SK-N-SH (cell line): ENCODE data around the gene TTC39C. TPM values are rescaled to one million over a fixed set of nuclear protein-coding genes. Genes with fewer than 3 reads are reported as not detected.
A peak's percentile ranks its signal among the peaks of the same experiment; 100 is the strongest.
"Not testable (repeated sequence)": the region's sequence is repeated elsewhere in the genome, so short reads cannot be mapped to it uniquely, and the experiment has no call there.

Experiments
- CTCF ChIA-PET: fragments of 300-600, 350-600 bp; formaldehyde crosslinking; extraction: SDS; loops from one replicate; lab custom pipeline; 2021; lab: Yijun Ruan, JAX
- POLR2A ChIA-PET: fragments of 350-600 bp; sonication (Branson Sonifier 250); formaldehyde crosslinking; extraction: SDS; loops from one replicate; lab custom pipeline; 2020; ENCODE audit warnings: antibody characterized with exemption, inconsistent platforms; lab: Yijun Ruan, JAX
- DNase-seq: peaks from one replicate; pipeline ENCODE4 v3.0.0; 2012
- H2AFZ ChIP-seq: fragments of 200-600 bp; sonication (generic); 2 replicates; pipeline ENCODE4 v1.8.1; 2016; ENCODE audit warnings: antibody characterized with exemption, mild to moderate bottlenecking, low read depth
- H3F3A ChIP-seq: fragments of 200-600 bp; sonication (generic); replicated peaks from 2 replicates; pipeline ENCODE3; 2016; ENCODE audit warnings: antibody characterized with exemption, mild to moderate bottlenecking; ENCODE audit not compliant: insufficient read depth
- H3K27ac ChIP-seq, 2 experiments: fragments of 200-500 bp in 1 of 2; fragments of 200-600 bp in 1 of 2; sonication (Bioruptor generic) in 1 of 2; sonication (generic), shearing (Covaris generic) in 1 of 2; 2 replicates each; pipeline versions ENCODE4 v1.5.1 to v1.6.1; 2014 to 2016; ENCODE audit warnings: low read depth in 2 of 2, inconsistent platforms in 1 of 2, low read length in 1 of 2, mild to moderate bottlenecking in 1 of 2, mixed read lengths in 1 of 2
- H3K27me3 ChIP-seq: fragments of 200-600 bp; sonication (generic), shearing (Covaris generic); 2 replicates; pipeline ENCODE4 v1.6.1; 2016; ENCODE audit warnings: mixed run types; ENCODE audit not compliant: insufficient read depth
- H3K36me3 ChIP-seq, 2 experiments: fragments of 200-500 bp in 1 of 2; fragments of 200-600 bp in 1 of 2; sonication (Bioruptor generic) in 1 of 2; sonication (generic) in 1 of 2; replicated peaks in 1 of 2; 2 replicates each; pipeline versions ENCODE3 to v1.5.1; 2014 to 2016; ENCODE audit warnings: low read length in 1 of 2, mild to moderate bottlenecking in 1 of 2; ENCODE audit not compliant: insufficient read depth in 2 of 2, control insufficient read depth in 1 of 2
- H3K4me1 ChIP-seq, 2 experiments: fragments of 200-500 bp in 1 of 2; fragments of 200-600 bp in 1 of 2; sonication (Bioruptor generic) in 1 of 2; sonication (generic), shearing (Covaris generic) in 1 of 2; 2 replicates each; pipeline versions ENCODE4 v1.5.1 to v1.6.1; 2014 to 2016; ENCODE audit warnings: low read depth in 1 of 2, low read length in 1 of 2, mixed run types in 1 of 2; ENCODE audit not compliant: insufficient read depth in 2 of 2, control insufficient read depth in 1 of 2
- H3K4me2 ChIP-seq: fragments of 200-600 bp; sonication (generic), shearing (Covaris generic); 2 replicates; pipeline ENCODE4 v1.6.1; 2017; ENCODE audit warnings: mixed run types
- H3K4me3 ChIP-seq, 2 experiments: fragments of 200-500 bp in 1 of 2; fragments of 200-600 bp in 1 of 2; sonication (Bioruptor generic) in 1 of 2; sonication (generic), shearing (Covaris generic) in 1 of 2; 2 replicates each; pipeline versions ENCODE4 v1.5.1 to v1.8.1; 2014 to 2016; ENCODE audit warnings: low read depth in 2 of 2, inconsistent platforms in 1 of 2, low read length in 1 of 2, mild to moderate bottlenecking in 1 of 2, mixed read lengths in 1 of 2, moderate library complexity in 1 of 2
- H3K79me2 ChIP-seq: fragments of 200-600 bp; sonication (generic); 2 replicates; pipeline ENCODE4 v1.8.1; 2017; ENCODE audit warnings: mild to moderate bottlenecking; ENCODE audit not compliant: insufficient read depth
- H3K9ac ChIP-seq: fragments of 200-600 bp; sonication (generic); 2 replicates; pipeline ENCODE4 v1.6.1; 2017; ENCODE audit warnings: mixed run types
- H3K9me2 ChIP-seq: fragments of 200-600 bp; sonication (generic); 2 replicates; pipeline ENCODE4 v1.6.1; 2017; ENCODE audit warnings: mixed run types
- H3K9me3 ChIP-seq: fragments of 200-600 bp; sonication (generic); 2 replicates; pipeline ENCODE4 v1.6.1; 2017; ENCODE audit warnings: mixed run types, mild to moderate bottlenecking, moderate library complexity
- H4K20me1 ChIP-seq: fragments of 200-600 bp; sonication (generic); 2 replicates; pipeline ENCODE4 v1.6.1; 2017; ENCODE audit warnings: mild to moderate bottlenecking, mixed run types; ENCODE audit not compliant: insufficient read depth
- FOSL2 ChIP-seq: IDR thresholded peaks from 2 replicates; pipeline ENCODE4 v1.4.0; 2012; ENCODE audit warnings: low read depth, mild to moderate bottlenecking, moderate library complexity, borderline replicate concordance
- JUND ChIP-seq: IDR thresholded peaks from 2 replicates; pipeline ENCODE4 v1.4.0; 2012
- NFIC ChIP-seq: IDR thresholded peaks from 2 replicates; pipeline ENCODE4 v1.4.0; 2012; ENCODE audit warnings: borderline replicate concordance
- PBX3 ChIP-seq: IDR thresholded peaks from 2 replicates; pipeline ENCODE4; 2012
- POLR2AphosphoS5 ChIP-seq: IDR thresholded peaks from 2 replicates; pipeline ENCODE4 v1.6.1; 2012; ENCODE audit warnings: low read depth, low read length
- REST ChIP-seq: IDR thresholded peaks from 2 replicates; pipeline ENCODE4 v1.6.1; 2012; ENCODE audit warnings: mild to moderate bottlenecking, low read depth, low read length, moderate library complexity
- TCF12 ChIP-seq: IDR thresholded peaks from 2 replicates; pipeline ENCODE4 v1.4.0; 2012
- TEAD4 ChIP-seq: IDR thresholded peaks from 2 replicates; pipeline ENCODE4 v1.4.0; 2012; ENCODE audit warnings: mild to moderate bottlenecking, borderline replicate concordance; ENCODE audit not compliant: insufficient read depth
- WGBS: methylation state at CpG from one replicate; pipeline ENCODE4 v1.1.6; 2017; ENCODE audit warnings: low lambda C conversion rate; 5-methylcytosine and 5-hydroxymethylcytosine counted together
- polyA plus RNA-seq, 3 experiments: library from polyadenylated mRNA; depleted of rRNA; stranded (reverse); fragments of >200 nt; gene quantifications; 2 replicates each; pipeline ENCODE4 v1.2.3, GENCODE V29; 2012

Gene TTC39C
- polyA plus RNA-seq, 1 of the 3 experiments (the other 2 are of a cell fraction) = 8.6 TPM

- ChIA-PET POLR2A (interaction anchor here (0.8 kb wide), 1 partner anchor 43 kb away, joined by 4 read pairs; no protein-coding TSS in a partner anchor), CTCF (interaction anchor here (1.6 kb wide), 1 partner anchor 11 kb away, joined by 6 read pairs; no protein-coding TSS in a partner anchor)
- Histone ChIP-seq H3K4me3 (no peak overlapping the region; a peak in 1 of 4 replicates), H3K79me2 (peaks cover 63% of the 10 kb centered on the region), H3K9me2 (no peaks in the 10 kb centered on the region), H3K36me3 (no peaks in the 10 kb centered on the region), H3F3A (peaks cover 10% of the 10 kb centered on the region), H3K9ac (no peak overlapping the region), H3K27me3 (no peaks in the 10 kb centered on the region), H4K20me1 (peaks cover 24% of the 10 kb centered on the region), H3K4me2 (peak overlapping the region; percentile 47), H2AFZ (no peak overlapping the region), H3K4me1 (peaks cover 9 to 10% of the 10 kb centered on the region in 2 experiments; a peak in 2 of 4 replicates), H3K27ac (peak overlapping the region in 1 of 2 experiments; percentile 39; a peak in 1 of 4 replicates), H3K9me3 (no peaks in the 10 kb centered on the region)
- WGBS = 60% methylated on average over 14 of the region's 14 CpGs
- TF ChIP-seq PBX3 (0 out of 2 replicates have a peak, but pooled peaks have one; percentile 32), REST (no peak), TCF12 (peak; percentile 45; the same call in 1 of the 2 replicates), TEAD4 (0 out of 2 replicates have a peak, but pooled peaks have one; percentile 29), FOSL2 (peak; percentile 79; the same call in 1 of the 2 replicates), NFIC (peak; percentile 72), JUND (peak; percentile 75), POLR2AphosphoS5 (no peak)
- DNase-seq = no peak
Measured at GRCh38 chr18:24027156-24027827, 12.7 kb downstream of the TTC39C start.

- H3K79me2 ChIP-seq = peaks cover 55% of the 10 kb centered on the region
- peaks cover 19% of the 10 kb centered on the region for H3F3A ChIP-seq
- H3K27me3 ChIP-seq, H3K9me2 ChIP-seq, H3K4me2 ChIP-seq, H2AFZ ChIP-seq, H3K36me3 ChIP-seq, H3K27ac ChIP-seq, H3K9me3 ChIP-seq, H3K4me3 ChIP-seq, H3K9ac ChIP-seq, H3K4me1 ChIP-seq, POLR2A ChIA-PET, DNase-seq: not testable (repeated sequence)
- CTCF ChIA-PET = interaction anchor here (1.3 to 1.6 kb wide), 2 partner anchors 12 to 13 kb away, joined by 3 to 6 read pairs; no protein-coding TSS in a partner anchor
- 98% methylated on average over 11 of the region's 13 CpGs for WGBS
- peaks cover 12% of the 10 kb centered on the region; the same call in 1 of the 2 replicates for H4K20me1 ChIP-seq
Measured at GRCh38 chr18:24028946-24029345, 14.4 kb downstream of the TTC39C start.
